HCT116 (cell line): ENCODE data around the gene LY6G6F. TPM values are rescaled to one million over a fixed set of nuclear protein-coding genes. Genes with fewer than 3 reads are reported as not detected.

Source experiments
- ATAC-seq: fragments of 200-7000 bp; cut with Tn5 transposase; 2 replicates; pipeline ENCODE4 v1.9.1; 2020; ENCODE audit warnings: mild to moderate bottlenecking, moderate library complexity
- BruUV-seq: library from RNA; stranded (reverse); fragments of 400-500 nt; replicated peaks from 2 replicates; lab custom pipeline; 2021; lab: Mats Ljungman, UMichigan
- CTCF ChIA-PET: fragments of 300-600 bp; sonication (Branson Sonifier 250); formaldehyde crosslinking; loops from one replicate; lab custom pipeline; 2021; ENCODE audit warnings: antibody characterized with exemption; lab: Charles Lee
- POLR2A ChIA-PET: fragments of 300-600, 350-600 bp; sonication (Branson Sonifier 250); formaldehyde crosslinking; loops from one replicate; lab custom pipeline; 2021; ENCODE audit warnings: antibody characterized with exemption; lab: Charles Lee
- RAD21 ChIA-PET, 2 experiments: fragments of 300-600 bp; sonication (Branson Sonifier 250); formaldehyde crosslinking; loops; one replicate each; lab custom pipeline; 2023; ENCODE audit warnings: low total read pairs in 2 of 2; ENCODE audit not compliant: uncharacterized antibody in 2 of 2, unreplicated experiment in 2 of 2, low non-redundant PET in 1 of 2; lab: Charles Lee
- DNase-seq: peaks from one replicate; pipeline ENCODE4 v3.0.0-alpha.2; 2010; ENCODE audit warnings: low read depth, low spot score
- H2AFZ ChIP-seq: fragments of 200-600 bp; shearing (Covaris generic), sonication (generic); 2 replicates; pipeline ENCODE4 v1.6.1; 2017; ENCODE audit warnings: low read depth, mixed run types, mixed read lengths, antibody characterized with exemption, low read length; ENCODE audit not compliant: poor library complexity, severe bottlenecking
- H3K27ac ChIP-seq: 2 replicates; pipeline ENCODE4 v1.5.1; 2012; ENCODE audit warnings: low read depth, low read length
- H3K27me3 ChIP-seq: fragments of 200-600 bp; sonication (generic); 2 replicates; pipeline ENCODE4 v1.6.1; 2016; ENCODE audit warnings: mixed run types, low read length, mixed read lengths; ENCODE audit not compliant: insufficient read depth
- H3K36me3 ChIP-seq, 2 experiments: fragments of 200-500 bp in 1 of 2; fragments of 200-600 bp in 1 of 2; sonication (Bioruptor generic) in 1 of 2; sonication (generic) in 1 of 2; 2 replicates each; pipeline versions ENCODE4 v1.5.1 to v1.6.1; 2014 to 2016; ENCODE audit warnings: low read length in 2 of 2, inconsistent platforms in 1 of 2, mixed read lengths in 1 of 2, mixed run types in 1 of 2; ENCODE audit not compliant: insufficient read depth in 2 of 2, control insufficient read depth in 1 of 2
- H3K4me1 ChIP-seq, 2 experiments: fragments of 200-600 bp in 1 of 2; sonication (generic) in 1 of 2; 2 replicates each; pipeline versions ENCODE4 v1.5.1 to v1.6.1; 2012 to 2017; ENCODE audit warnings: low read length in 2 of 2, inconsistent platforms in 1 of 2, mild to moderate bottlenecking in 1 of 2, mixed read lengths in 1 of 2, mixed run types in 1 of 2, moderate library complexity in 1 of 2; ENCODE audit not compliant: insufficient read depth in 2 of 2, control insufficient read depth in 1 of 2
- H3K4me2 ChIP-seq: fragments of 200-600 bp; sonication (generic); 2 replicates; pipeline ENCODE4 v1.6.1; 2017; ENCODE audit warnings: mixed run types, low read length, mixed read lengths
- H3K4me3 ChIP-seq, 2 experiments: fragments of 200-600 bp in 1 of 2; sonication (generic) in 1 of 2; replicated peaks in 1 of 2; 2 replicates each; pipeline ENCODE4 v1.5.1; 2011 to 2016; ENCODE audit warnings: low read length in 2 of 2, control low read depth in 1 of 2, low read depth in 1 of 2, mild to moderate bottlenecking in 1 of 2, mixed read lengths in 1 of 2, mixed run types in 1 of 2
- H3K79me2 ChIP-seq: fragments of 200-600 bp; sonication (generic); 2 replicates; pipeline ENCODE4 v1.6.1; 2017; ENCODE audit warnings: mild to moderate bottlenecking, mixed run types, low read length, moderate library complexity, mixed read lengths; ENCODE audit not compliant: insufficient read depth
- H3K9ac ChIP-seq: fragments of 200-600 bp; sonication (generic); 2 replicates; pipeline ENCODE4 v1.6.1; 2016; ENCODE audit warnings: low read length, mixed read lengths
- H3K9me2 ChIP-seq: fragments of 200-600 bp; sonication (generic), shearing (Covaris generic); 2 replicates; pipeline ENCODE4 v1.6.1; 2017; ENCODE audit warnings: mixed run types, mild to moderate bottlenecking, moderate library complexity; ENCODE audit not compliant: insufficient read depth
- H3K9me3 ChIP-seq, 2 experiments: fragments of 200-500 bp in 1 of 2; fragments of 200-600 bp in 1 of 2; sonication (Bioruptor generic) in 1 of 2; sonication (generic) in 1 of 2; 2 replicates each; pipeline ENCODE4 v1.6.1; 2014 to 2017; ENCODE audit warnings: low read length in 2 of 2, mixed read lengths in 2 of 2, inconsistent platforms in 1 of 2, low read depth in 1 of 2, mild to moderate bottlenecking in 1 of 2, mixed run types in 1 of 2, moderate library complexity in 1 of 2; ENCODE audit not compliant: control insufficient read depth in 1 of 2, insufficient read depth in 1 of 2
- H4K20me1 ChIP-seq: fragments of 200-600 bp; sonication (generic), shearing (Covaris generic); 2 replicates; pipeline ENCODE4 v1.6.1; 2017; ENCODE audit warnings: mixed run types, mild to moderate bottlenecking, moderate library complexity; ENCODE audit not compliant: insufficient read depth
- CBX3 ChIP-seq: IDR thresholded peaks from 2 replicates; pipeline ENCODE4 v1.6.1; 2012; ENCODE audit warnings: low read depth
- CEBPB ChIP-seq: IDR thresholded peaks from 2 replicates; pipeline ENCODE4 v1.6.1; 2012; ENCODE audit warnings: low read depth
- ELF1 ChIP-seq: IDR thresholded peaks from 2 replicates; pipeline ENCODE4 v1.6.1; 2012; ENCODE audit warnings: low read depth, borderline replicate concordance
- EZH2 ChIP-seq: fragments of 200-600 bp; sonication (generic); IDR thresholded peaks from 2 replicates; pipeline ENCODE4 v1.6.1; 2017; ENCODE audit warnings: antibody characterized with exemption, mixed run types
- EZH2phosphoT487 ChIP-seq: fragments of 200-600 bp; IDR thresholded peaks from 2 replicates; pipeline ENCODE4 v1.6.1; 2018; ENCODE audit warnings: antibody characterized with exemption, borderline replicate concordance
- FOSL1 ChIP-seq: IDR thresholded peaks from 2 replicates; pipeline ENCODE4 v1.6.1; 2012; ENCODE audit warnings: low read depth
- POLR2A ChIP-seq: IDR thresholded peaks from 2 replicates; pipeline ENCODE4 v1.7.0; 2011; ENCODE audit warnings: borderline replicate concordance; ENCODE audit not compliant: insufficient read depth, insufficient read length; ENCODE audit errors: extremely low read depth
- POLR2AphosphoS5 ChIP-seq: IDR thresholded peaks from 2 replicates; pipeline ENCODE4 v1.6.1; 2011; ENCODE audit warnings: mild to moderate bottlenecking, low read depth, low read length, moderate library complexity
- RAD21 ChIP-seq: IDR thresholded peaks from 2 replicates; pipeline ENCODE4 v1.6.1; 2012; ENCODE audit warnings: low read depth, mild to moderate bottlenecking
- SIN3A ChIP-seq: IDR thresholded peaks from 2 replicates; pipeline ENCODE4 v1.6.1; 2012; ENCODE audit warnings: low read depth
- TCF7L2 ChIP-seq: IDR thresholded peaks from 2 replicates; pipeline ENCODE4 v1.7.0; 2011; ENCODE audit warnings: borderline replicate concordance, inconsistent platforms; ENCODE audit not compliant: insufficient read depth, insufficient read length; ENCODE audit errors: extremely low read depth
- YY1 ChIP-seq: IDR thresholded peaks from 2 replicates; pipeline ENCODE4 v1.6.1; 2011; ENCODE audit warnings: low read length, low read depth, moderate library complexity, mild to moderate bottlenecking; ENCODE audit not compliant: insufficient replicate concordance; ENCODE audit errors: extremely low read depth
- ZFX ChIP-seq: fragments of 450-650 bp; IDR thresholded peaks from 2 replicates; pipeline ENCODE4 v1.6.1; 2017
- ZNF274 ChIP-seq: fragments of 200-500 bp; sonication (Bioruptor generic); IDR thresholded peaks from 2 replicates; pipeline ENCODE4 v1.6.1; 2014; ENCODE audit warnings: mild to moderate bottlenecking, low read depth, low read length, inconsistent platforms
- intact Hi-C: fragments of 100-400 bp; cut with micrococcal nuclease; formaldehyde crosslinking; loops from 2 replicates; pipeline ENCODE4 v1.10.0; 2022
- total RNA-seq: library from RNA; stranded (reverse); gene quantifications from one replicate; pipeline ENCODE4 v1.2.1, GENCODE V29; 2021; ENCODE audit not compliant: unreplicated experiment
- TF ChIP-seq, protein P1 (sequence below): IDR thresholded peaks from 2 replicates; pipeline ENCODE4 v1.6.1; 2012; ENCODE audit warnings: low read depth
- TF ChIP-seq, protein P2 (sequence below): IDR thresholded peaks from 2 replicates; pipeline ENCODE4 v1.6.1; 2011; ENCODE audit warnings: mild to moderate bottlenecking, low read length, moderate library complexity; ENCODE audit not compliant: insufficient replicate concordance; ENCODE audit errors: extremely low read depth
- TF ChIP-seq, protein P3 (sequence below): IDR thresholded peaks from 2 replicates; pipeline ENCODE4 v1.6.1; 2012
- TF ChIP-seq, protein P4 (sequence below), 3 experiments: fragments of 200-600 bp in 1 of 3; sonication (generic) in 1 of 3; IDR thresholded peaks in 2 of 3; conservative IDR thresholded peaks in 1 of 3; 2 replicates each; pipeline ENCODE4 v1.5.1; 2012 to 2017; ENCODE audit warnings: low read depth in 2 of 3, low read length in 2 of 3, antibody characterized with exemption in 1 of 3, borderline replicate concordance in 1 of 3, control low read depth in 1 of 3, mild to moderate bottlenecking in 1 of 3, mixed read lengths in 1 of 3, mixed run types in 1 of 3, moderate library complexity in 1 of 3; ENCODE audit not compliant: insufficient read depth in 1 of 3
- TF ChIP-seq, protein P5 (sequence below): IDR thresholded peaks from 2 replicates; pipeline ENCODE4 v1.6.1; 2012

Gene LY6G6F
- total RNA-seq, 1 experiment from 2014 or later, result not detected

DNA sequence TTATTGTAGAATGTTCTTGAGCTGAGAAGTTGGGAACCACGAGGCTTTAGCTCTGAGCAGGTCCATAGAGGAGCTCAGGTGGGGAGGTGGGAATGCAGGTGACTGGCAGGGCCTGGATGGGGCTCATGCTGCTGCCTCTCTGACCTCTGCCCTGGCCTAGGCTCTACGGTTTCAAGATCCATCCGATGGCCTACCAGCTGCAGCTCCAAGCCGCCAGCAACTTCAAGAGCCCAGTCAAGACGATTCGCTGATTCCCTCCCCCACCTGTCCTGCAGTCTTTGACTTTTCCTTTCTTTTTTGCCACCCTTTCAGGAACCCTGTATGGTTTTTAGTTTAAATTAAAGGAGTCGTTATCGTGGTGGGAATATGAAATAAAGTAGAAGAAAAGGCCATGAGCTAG is 37.0 kb upstream of the LY6G6F start, which contains the start of gene LY6G5B:
TSS of gene LY6G5B (plus strand) at position 301 of the 400 bp plus-strand sequence. CDS start 975 bp downstream, outside the sequence.
- H3K4me1 ChIP-seq, result peaks cover 0 to 5% of the 10 kb centered on the region in 2 experiments; a peak in 2 of 4 replicates
- ATAC-seq, result no peak
- H3K9me2 ChIP-seq, result no peaks in the 10 kb centered on the region
- H3K4me3 ChIP-seq, result no peak within 1 kb of the TSS
- H3K27ac ChIP-seq, result no peak within 1 kb of the TSS
- H3K4me2 ChIP-seq, result no peak within 1 kb of the TSS
- H3K9me3 ChIP-seq, result no peaks in the 10 kb centered on the region
- H3K9ac ChIP-seq, result no peak within 1 kb of the TSS
- H2AFZ ChIP-seq, result no peak within 1 kb of the TSS
- peaks cover 43% of the 10 kb centered on the region for H3K79me2 ChIP-seq
- POLR2A ChIA-PET, result interaction anchor here (1.0 to 1.2 kb wide), 2 partner anchors 9 to 18 kb away, joined by 3 read pairs; partner anchors contain the start of gene C6orf47
- TF ChIP-seq POLR2AphosphoS5 (no peak), CBX3 (no peak), TCF7L2 (no peak), EZH2 (no peak), POLR2A (no peak), ELF1 (no peak), ZNF274 (no peak), ZFX (no peak), CEBPB (no peak), RAD21 (no peak), FOSL1 (no peak), YY1 (no peak), SIN3A (no peak), EZH2phosphoT487 (no peak)
- TF ChIP-seq, protein P1, sequence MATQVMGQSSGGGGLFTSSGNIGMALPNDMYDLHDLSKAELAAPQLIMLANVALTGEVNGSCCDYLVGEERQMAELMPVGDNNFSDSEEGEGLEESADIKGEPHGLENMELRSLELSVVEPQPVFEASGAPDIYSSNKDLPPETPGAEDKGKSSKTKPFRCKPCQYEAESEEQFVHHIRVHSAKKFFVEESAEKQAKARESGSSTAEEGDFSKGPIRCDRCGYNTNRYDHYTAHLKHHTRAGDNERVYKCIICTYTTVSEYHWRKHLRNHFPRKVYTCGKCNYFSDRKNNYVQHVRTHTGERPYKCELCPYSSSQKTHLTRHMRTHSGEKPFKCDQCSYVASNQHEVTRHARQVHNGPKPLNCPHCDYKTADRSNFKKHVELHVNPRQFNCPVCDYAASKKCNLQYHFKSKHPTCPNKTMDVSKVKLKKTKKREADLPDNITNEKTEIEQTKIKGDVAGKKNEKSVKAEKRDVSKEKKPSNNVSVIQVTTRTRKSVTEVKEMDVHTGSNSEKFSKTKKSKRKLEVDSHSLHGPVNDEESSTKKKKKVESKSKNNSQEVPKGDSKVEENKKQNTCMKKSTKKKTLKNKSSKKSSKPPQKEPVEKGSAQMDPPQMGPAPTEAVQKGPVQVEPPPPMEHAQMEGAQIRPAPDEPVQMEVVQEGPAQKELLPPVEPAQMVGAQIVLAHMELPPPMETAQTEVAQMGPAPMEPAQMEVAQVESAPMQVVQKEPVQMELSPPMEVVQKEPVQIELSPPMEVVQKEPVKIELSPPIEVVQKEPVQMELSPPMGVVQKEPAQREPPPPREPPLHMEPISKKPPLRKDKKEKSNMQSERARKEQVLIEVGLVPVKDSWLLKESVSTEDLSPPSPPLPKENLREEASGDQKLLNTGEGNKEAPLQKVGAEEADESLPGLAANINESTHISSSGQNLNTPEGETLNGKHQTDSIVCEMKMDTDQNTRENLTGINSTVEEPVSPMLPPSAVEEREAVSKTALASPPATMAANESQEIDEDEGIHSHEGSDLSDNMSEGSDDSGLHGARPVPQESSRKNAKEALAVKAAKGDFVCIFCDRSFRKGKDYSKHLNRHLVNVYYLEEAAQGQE, result no peak
- TF ChIP-seq, protein P2, sequence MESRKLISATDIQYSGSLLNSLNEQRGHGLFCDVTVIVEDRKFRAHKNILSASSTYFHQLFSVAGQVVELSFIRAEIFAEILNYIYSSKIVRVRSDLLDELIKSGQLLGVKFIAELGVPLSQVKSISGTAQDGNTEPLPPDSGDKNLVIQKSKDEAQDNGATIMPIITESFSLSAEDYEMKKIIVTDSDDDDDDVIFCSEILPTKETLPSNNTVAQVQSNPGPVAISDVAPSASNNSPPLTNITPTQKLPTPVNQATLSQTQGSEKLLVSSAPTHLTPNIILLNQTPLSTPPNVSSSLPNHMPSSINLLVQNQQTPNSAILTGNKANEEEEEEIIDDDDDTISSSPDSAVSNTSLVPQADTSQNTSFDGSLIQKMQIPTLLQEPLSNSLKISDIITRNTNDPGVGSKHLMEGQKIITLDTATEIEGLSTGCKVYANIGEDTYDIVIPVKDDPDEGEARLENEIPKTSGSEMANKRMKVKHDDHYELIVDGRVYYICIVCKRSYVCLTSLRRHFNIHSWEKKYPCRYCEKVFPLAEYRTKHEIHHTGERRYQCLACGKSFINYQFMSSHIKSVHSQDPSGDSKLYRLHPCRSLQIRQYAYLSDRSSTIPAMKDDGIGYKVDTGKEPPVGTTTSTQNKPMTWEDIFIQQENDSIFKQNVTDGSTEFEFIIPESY, result no peak
- TF ChIP-seq, protein P3, sequence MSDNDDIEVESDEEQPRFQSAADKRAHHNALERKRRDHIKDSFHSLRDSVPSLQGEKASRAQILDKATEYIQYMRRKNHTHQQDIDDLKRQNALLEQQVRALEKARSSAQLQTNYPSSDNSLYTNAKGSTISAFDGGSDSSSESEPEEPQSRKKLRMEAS, result no peak
- TF ChIP-seq, protein P4, sequence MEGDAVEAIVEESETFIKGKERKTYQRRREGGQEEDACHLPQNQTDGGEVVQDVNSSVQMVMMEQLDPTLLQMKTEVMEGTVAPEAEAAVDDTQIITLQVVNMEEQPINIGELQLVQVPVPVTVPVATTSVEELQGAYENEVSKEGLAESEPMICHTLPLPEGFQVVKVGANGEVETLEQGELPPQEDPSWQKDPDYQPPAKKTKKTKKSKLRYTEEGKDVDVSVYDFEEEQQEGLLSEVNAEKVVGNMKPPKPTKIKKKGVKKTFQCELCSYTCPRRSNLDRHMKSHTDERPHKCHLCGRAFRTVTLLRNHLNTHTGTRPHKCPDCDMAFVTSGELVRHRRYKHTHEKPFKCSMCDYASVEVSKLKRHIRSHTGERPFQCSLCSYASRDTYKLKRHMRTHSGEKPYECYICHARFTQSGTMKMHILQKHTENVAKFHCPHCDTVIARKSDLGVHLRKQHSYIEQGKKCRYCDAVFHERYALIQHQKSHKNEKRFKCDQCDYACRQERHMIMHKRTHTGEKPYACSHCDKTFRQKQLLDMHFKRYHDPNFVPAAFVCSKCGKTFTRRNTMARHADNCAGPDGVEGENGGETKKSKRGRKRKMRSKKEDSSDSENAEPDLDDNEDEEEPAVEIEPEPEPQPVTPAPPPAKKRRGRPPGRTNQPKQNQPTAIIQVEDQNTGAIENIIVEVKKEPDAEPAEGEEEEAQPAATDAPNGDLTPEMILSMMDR (IDR thresholded peaks at IDR 0.05 in 2 of 3, conservative IDR thresholded peaks at IDR 0.05 in 1 of 3; ENCODE audit: borderline replicate concordance in 1 of 3, insufficient read depth in 1 of 3, low read depth in 2 of 3, low read length in 2 of 3), result no peak
- TF ChIP-seq, protein P5, sequence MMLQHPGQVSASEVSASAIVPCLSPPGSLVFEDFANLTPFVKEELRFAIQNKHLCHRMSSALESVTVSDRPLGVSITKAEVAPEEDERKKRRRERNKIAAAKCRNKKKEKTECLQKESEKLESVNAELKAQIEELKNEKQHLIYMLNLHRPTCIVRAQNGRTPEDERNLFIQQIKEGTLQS, result no peak
- TF ChIP-seq, all 23 proteins: peak for 0
- intact Hi-C loops, result loop anchor here (5.0 kb wide), 2 partner anchors 68 to 228 kb away; partner anchors contain the start of genes CLIC1 and EHMT2
- H3K36me3 ChIP-seq, result peaks cover 38 to 48% of the 10 kb centered on the region in 2 experiments
- BruUV-seq, result no TSS peak
- no peaks in the 10 kb centered on the region for H4K20me1 ChIP-seq
- no peaks in the 10 kb centered on the region for H3K27me3 ChIP-seq
- DNase-seq, result no peak
- CTCF ChIA-PET, result no interaction called here
- RAD21 ChIA-PET, result no interaction called here
